Stimulated activated naive CD8-positive, alpha-beta T cell treated with anti-CD3 and anti-CD28 coated beads, Interleukin-15, Interleukin-2, amounts not matched to agents 100 U/mL and 50 U/mL, for 24 hours (primary cell): Measurements from ENCODE around the gene TMEM131L.
"Not testable (repeated sequence)": the region's sequence is repeated elsewhere in the genome, so short reads cannot be mapped to it uniquely, and the experiment has no call there.

ENCODE experiments used
- ATAC-seq: fragments of 150-1000 bp; cut with Tn5 transposase; one replicate; pipeline ENCODE4 v1.10.0; 2021
- DNase-seq: peaks from one replicate; pipeline ENCODE4 v3.0.0; 2021

The TMEM131L gene

DNA sequence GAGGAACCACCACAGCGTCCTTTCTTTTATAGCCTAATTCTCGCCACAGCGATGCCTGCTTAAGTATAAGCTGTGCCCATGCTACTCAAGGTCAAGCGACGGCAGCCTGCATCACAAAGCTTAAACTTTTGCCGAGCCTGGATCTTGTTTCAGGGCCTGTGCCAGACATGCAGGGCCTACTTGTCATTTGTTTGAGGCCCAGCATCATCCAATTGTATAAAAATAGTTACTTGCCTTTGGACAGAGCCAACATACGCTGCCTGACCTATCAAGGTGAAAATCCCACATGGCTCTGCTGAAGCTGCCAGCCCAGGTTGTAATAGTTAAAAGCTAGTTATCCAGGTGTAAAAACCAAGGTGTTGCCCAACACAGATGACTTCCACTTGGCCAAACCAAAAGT lies 107.1 kb downstream of the TMEM131L start:
- ATAC-seq (no peak), DNase-seq (no peak)

- peak; percentile 54 for DNase-seq
- ATAC-seq, result peak; percentile 82
These were observed 108.0 kb downstream of the TMEM131L start for GRCh38 chr4:153573881-153574802.

GRCh38 chr4:153576443-153576774 lies 110.2 kb downstream of the TMEM131L start:
- ATAC-seq (no peak), DNase-seq (no peak)

DNA sequence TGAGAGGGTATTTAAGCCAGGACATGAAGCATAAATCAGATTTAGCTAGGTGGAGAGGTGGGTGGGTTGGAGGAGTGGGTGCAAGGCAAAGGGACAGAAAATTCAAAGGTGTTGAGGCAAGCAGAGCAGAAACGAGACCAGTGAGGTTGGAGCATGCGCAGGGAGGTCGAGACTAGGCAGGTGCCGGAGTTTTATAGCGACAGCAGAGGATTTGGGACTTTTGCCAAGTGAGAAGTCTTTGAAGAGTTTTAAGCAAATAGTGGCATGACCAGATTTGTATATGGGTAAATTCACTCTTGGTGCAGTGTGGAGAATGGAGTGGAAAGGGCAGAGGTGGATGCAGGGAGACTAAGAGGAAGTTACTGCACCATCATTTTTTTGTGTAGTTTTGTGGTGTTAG lies 110.9 kb downstream of the TMEM131L start:
- no peak for ATAC-seq
- no peak for DNase-seq

DNA sequence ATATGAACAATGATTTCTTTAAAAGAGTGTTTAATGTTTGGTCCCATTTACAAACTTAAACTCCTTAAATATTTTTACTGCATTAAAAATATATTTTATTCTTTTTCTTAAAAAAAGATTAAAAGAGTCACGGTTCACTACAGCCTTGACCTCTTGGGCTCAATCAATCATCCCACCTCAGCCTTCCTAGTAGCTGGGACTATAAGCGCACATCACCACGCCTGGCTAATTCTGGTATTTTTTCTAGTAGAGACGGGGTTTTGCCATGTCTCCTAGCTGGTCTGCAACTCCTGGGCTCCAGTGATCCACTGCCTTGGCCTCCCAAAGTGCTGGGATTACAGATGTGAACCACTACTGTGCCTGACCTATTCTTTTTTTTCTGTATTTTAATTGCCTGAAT lies 113.2 kb downstream of the TMEM131L start:
- ATAC-seq (no peak), DNase-seq (no peak)

DNA sequence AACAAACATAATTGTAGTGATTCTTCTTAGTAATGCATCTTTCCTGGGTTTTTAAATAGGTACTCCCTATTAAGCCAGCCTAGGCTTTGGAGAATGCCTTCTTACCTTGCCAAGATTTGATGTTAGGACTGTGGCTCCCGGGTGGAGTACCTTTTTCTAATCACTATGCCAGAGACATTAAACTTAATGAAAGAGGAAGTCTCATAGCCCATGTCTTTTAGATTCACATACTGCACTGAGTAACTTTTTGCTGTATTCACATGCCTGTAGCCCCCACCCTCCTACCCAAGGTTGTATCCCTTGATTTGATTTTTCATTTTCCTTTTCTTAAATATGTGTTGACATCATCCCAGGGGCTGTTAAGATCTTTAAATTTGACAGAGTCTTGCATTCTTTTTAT lies 113.7 kb downstream of the TMEM131L start:
- DNase-seq (no peak), ATAC-seq (no peak)

DNA sequence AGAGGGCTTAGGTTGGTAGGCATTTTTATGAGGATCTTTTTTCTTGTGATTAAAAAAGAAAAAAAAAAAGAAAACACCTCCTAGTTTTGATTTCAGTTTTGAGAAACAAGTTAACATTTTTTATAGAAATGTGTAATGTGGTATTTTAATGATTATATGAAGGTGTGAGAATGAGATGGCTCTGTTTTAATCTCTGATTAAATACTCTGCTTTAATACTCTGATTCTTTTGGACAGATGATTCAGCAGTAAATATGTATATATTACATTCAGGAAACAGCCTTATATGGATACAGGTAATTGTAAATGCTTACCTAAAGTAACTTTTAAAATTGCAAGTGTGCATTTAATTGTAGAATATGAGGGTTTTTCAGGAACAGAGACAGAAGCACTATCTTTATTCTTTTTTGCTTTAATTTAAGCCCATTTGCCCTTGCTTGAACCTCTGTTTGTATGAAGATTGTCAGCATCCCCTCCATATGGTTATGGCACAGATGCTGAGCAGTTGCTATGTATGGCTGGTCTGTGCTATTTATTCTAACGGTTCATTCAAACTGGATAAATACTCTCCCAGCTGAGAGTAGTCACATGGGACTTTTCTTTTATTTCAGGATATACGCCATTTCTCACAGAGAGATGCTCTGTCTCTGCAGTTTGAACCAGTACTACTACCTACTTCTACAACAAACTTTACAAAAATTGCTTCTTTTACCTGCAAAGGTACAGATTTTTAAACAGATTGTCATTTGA lies 117.0 kb downstream of the TMEM131L start:
- ATAC-seq, result no peak
- no peak for DNase-seq

GRCh38 chr4:153585026-153585425 lies 118.9 kb downstream of the TMEM131L start:
- no peak for ATAC-seq
- no peak for DNase-seq

DNA sequence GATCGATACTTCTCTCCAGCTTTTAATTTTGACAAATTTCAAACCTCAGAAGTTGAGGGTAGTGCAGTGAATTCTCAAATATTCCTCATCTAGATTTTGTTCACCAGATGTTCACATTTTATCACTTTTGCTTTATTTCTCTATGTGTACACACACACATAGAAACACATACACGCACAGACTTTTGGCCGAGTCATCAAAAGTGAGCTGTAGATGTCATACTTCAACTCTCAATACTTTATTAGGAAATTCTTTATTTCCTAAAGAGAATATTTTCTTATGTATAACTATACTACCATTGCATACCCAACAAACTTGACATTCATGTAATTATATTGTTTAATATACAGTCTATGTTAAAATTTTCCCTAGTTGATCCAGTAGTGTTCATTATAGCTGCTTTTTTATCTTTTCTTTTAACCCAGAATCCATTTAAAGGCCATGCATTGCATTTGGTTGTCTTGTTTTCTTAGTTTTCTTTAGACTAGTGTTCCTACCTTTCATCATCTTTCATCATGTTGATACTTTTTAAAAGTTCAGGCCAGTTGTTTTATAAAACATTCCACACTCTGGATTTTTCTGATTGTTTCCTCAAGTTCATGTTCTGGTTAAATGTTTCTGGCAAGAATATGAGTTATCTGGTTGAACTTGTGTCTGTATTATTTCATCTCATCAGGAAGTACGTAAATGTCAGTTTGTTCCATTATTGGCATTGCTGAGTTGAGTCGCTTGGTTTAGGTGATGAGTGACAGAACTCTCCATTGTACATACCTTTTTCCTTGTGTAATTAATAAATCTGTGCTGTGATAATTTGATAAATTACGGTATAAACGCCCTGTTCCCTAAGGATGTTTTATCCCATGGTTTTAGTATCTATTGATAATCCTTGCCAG lies 123.8 kb downstream of the TMEM131L start:
- no peak for ATAC-seq
- no peak for DNase-seq

DNA sequence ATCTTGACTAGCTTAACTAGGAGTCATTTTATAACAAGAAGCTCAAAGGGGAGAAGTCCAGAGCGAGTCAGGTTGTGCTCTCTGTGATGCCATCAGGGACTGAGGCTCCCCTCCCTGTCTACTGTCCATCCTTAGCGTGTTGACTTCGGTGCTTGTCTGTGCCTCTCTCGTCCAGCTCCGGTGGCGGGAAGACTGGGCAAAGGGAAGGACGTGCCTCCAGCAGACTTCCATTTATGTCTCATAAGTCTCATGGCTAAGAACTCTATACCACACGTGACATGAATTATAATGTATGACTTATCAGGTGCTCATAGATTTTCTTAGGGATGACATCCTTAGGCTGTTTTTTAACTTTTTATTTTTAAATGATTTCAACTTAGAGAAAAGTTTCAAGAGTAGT lies 125.3 kb downstream of the TMEM131L start:
- DNase-seq, result no peak

GRCh38 chr4:153592064-153592463 lies 125.9 kb downstream of the TMEM131L start:
- DNase-seq, result no peak
- ATAC-seq, result no peak

More for the DNA sequence above, 125.3 kb downstream of the TMEM131L start:
- ATAC-seq, result no peak

- no peak for ATAC-seq
- DNase-seq, result no peak
These were observed 127.0 kb downstream of the TMEM131L start for GRCh38 chr4:153593161-153593560.

GRCh38 chr4:153594210-153594609 lies 128.1 kb downstream of the TMEM131L start:
- no peak for ATAC-seq
- no peak for DNase-seq

DNA sequence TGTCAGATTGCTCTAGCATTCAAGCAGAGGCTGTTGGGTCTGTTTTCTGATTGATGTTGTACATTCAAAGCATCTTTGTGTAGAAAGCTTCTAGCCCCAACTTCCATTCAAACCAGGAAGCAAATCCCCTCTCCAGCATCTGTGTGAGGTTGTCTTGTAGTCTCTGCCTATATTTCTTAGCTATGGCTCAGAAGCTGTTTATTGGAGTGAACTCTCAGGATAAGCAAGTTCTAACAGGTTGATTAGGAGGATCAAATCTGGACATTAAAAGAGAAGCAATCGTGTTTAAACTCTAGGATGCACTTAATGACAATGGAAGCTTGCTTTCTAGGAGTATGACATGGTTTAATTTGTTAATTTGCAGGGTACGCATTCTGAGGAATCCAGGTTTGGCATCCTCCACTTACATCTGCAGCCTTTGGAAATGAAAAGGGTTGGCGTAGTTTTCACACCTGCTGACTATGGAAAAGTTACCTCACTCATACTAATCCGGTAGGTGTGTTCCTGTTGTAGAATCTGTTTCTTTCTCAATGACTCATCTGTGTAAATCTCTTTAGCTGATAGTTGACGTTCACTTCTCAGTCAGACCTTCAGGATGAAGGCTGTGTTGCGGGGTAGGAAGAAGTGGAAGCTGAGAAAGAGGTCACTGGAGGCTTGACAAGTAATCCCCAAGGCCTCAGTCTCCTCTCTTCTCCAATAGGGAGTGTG lies 129.9 kb downstream of the TMEM131L start:
- DNase-seq (no peak), ATAC-seq (peak; percentile 61)

- no peak for ATAC-seq
- no peak for DNase-seq
These were observed 136.6 kb downstream of the TMEM131L start for GRCh38 chr4:153602758-153603157.

DNA sequence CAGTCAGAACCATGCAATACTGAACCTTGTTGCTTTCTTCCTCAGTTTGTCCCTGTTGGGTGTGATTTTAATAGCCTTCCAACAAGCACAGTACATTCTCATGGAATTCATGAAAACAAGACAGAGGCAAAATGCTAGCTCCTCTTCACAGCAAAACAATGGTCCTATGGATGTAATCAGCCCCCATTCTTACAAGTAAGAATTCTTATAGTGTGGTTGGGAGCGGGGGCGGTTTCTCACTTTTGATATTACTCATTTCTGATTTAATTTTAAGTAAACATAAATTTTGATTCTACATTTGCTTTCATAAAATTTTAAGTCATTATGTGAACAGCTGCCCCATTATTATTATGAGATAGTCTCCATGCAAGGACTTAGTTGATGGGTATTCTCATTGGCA lies 137.1 kb downstream of the TMEM131L start:
- DNase-seq (peak; percentile 39), ATAC-seq (no peak)

- no peak for ATAC-seq
These were observed 137.7 kb downstream of the TMEM131L start for GRCh38 chr4:153603835-153604234.

DNA sequence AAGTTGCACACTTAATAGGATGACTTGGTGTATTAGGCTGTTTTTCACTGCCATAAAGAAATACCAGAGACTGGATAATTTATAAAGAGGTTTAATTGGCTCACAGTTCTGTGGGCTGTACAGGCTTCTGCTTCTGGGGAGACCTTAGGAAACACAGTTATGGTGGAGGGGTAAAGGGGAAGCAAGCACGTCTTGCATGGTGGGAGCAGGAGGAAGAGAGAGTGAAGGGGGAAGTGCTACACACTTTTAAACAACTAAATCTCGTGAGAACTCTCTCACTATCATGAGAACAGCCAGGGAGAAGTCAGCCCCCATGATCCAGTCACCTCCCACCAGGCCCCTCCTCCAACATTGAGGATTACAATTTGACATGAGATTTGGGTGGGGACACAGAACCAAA lies 142.9 kb downstream of the TMEM131L start:
- not testable (repeated sequence) for DNase-seq, ATAC-seq

More at GRCh38 chr4:153603835-153604234, 137.7 kb downstream of the TMEM131L start:
- DNase-seq, result no peak

DNA sequence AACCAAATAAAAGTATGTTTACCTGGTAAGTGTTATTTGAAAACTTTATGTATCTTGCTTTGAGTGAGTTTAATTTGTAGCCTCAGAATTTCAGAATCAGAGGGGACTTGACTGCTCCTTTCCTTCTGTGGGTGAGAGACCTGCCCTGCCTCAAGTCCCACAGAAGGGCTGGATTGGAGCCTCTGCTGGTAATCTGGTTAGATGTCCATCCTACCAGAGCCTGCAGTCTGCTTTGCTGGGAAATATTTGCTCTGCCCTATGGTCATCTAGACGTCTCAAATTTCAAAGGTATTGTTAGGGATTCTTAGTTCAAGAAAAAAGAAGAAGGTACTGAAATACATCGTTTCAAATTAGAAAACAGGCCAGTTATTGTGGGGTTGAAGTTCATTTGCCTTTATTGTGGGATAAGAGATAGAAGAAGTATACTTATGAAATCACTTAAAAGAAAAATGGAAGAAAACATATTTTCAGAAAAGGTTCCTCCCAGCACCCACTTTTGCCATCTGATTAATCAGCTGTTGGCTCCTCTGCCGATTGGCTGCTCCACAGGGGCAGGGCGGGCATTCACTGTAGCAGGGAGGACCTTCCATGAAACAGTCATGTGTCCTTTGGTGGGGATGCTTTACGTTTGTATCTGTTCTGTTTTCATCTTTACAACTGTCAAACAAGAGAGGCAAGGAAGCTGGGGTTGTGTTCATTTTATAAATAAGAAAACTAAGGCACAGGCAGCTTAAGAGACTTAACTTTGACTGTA lies 144.6 kb downstream of the TMEM131L start:
- no peak for DNase-seq
- ATAC-seq, result no peak

- no peak for DNase-seq
- no peak for ATAC-seq
These were observed 145.5 kb downstream of the TMEM131L start for GRCh38 chr4:153611679-153612078.

DNA sequence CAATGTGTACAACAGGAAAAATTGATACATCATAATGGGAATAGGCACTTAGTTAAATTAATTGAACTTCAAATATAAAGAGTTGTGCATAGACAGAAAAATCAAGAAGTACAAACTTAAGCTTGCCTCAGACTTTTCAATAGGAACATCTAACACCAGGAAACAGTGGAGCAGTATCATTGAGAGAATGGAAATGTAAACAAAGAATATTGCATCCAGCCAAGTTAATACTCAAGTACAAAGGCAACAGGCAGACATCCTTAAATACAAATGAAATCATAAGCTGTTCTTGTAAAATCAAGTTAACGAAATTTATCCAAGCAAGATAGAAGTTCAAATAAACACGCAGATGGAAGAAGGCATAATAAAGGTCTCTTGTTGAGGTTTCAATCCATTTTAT lies 146.7 kb downstream of the TMEM131L start:
- no peak for ATAC-seq
- DNase-seq, result no peak
